Measurements from ENCODE around the gene ZG16.

GRCh38 chr16:29826342-29826695 lies 48.3 kb downstream of the ZG16 start:
- TF ChIP-seq CTCF (IDR thresholded peaks at IDR 0.05; ENCODE audit: poor library complexity) (no peak), EZH2 (IDR thresholded peaks at IDR 0.05; ENCODE audit: borderline replicate concordance) (no peak)
